Measurements from ENCODE around the gene TMEM242.

TMEM242 gene

GRCh38 chr6:157323255-157323965, at the start of gene TMEM242:
TMEM242 (minus strand) TSS chr6:157323519; CDS start chr6:157323499, 20 bp downstream.
- DNase-seq (ENCODE audit: insufficient read length, low spot score) (peak; percentile 58), FAIRE-seq (no peak)
- no peak for TF ChIP-seq CTCF (IDR thresholded peaks at IDR 0.05; ENCODE audit: insufficient read depth, missing control alignments)

GRCh38 chr6:157372501-157373280, 49.4 kb upstream of the TMEM242 start:
- FAIRE-seq: no peak
- no peak for TF ChIP-seq CTCF (IDR thresholded peaks at IDR 0.05; ENCODE audit: insufficient read depth, missing control alignments)
- no peak for DNase-seq (ENCODE audit: insufficient read length, low spot score)

- TF ChIP-seq CTCF (IDR thresholded peaks at IDR 0.05; ENCODE audit: insufficient read depth, missing control alignments): no peak
- FAIRE-seq (no peak), DNase-seq (ENCODE audit: insufficient read length, low spot score) (no peak)
Observed at GRCh38 chr6:157370755-157371154, 47.4 kb upstream of the TMEM242 start.

- FAIRE-seq (no peak), DNase-seq (ENCODE audit: insufficient read length, low spot score) (no peak)
- no peak for TF ChIP-seq CTCF (IDR thresholded peaks at IDR 0.05; ENCODE audit: insufficient read depth, missing control alignments)
Observed at GRCh38 chr6:157368359-157369049, 45.2 kb upstream of the TMEM242 start.

GRCh38 chr6:157366648-157367047, 43.3 kb upstream of the TMEM242 start:
- no peak for FAIRE-seq
- TF ChIP-seq CTCF (IDR thresholded peaks at IDR 0.05; ENCODE audit: insufficient read depth, missing control alignments): no peak
- DNase-seq (ENCODE audit: insufficient read length, low spot score): no peak

GRCh38 chr6:157364705-157365104, 41.4 kb upstream of the TMEM242 start:
- no peak for TF ChIP-seq CTCF (IDR thresholded peaks at IDR 0.05; ENCODE audit: insufficient read depth, missing control alignments)
- no peak for DNase-seq (ENCODE audit: insufficient read length, low spot score)
- no peak for FAIRE-seq
